WERI-Rb-1 (cell line): Measurements from ENCODE around the gene CHRNB2.

Experiments used
- DNase-seq: peaks from one replicate; pipeline ENCODE4 v3.0.0-alpha.2; 2020
- H3K27ac ChIP-seq: fragments of 250-450 bp; sonication (Bioruptor Pico); 2 replicates; pipeline ENCODE4 v1.5.1; 2020; ENCODE audit warnings: mild to moderate bottlenecking, moderate library complexity
- H3K27me3 ChIP-seq: fragments of 250-450 bp; sonication (Bioruptor Pico); 2 replicates; pipeline ENCODE4 v1.5.1; 2021; ENCODE audit warnings: mild to moderate bottlenecking, low read depth, moderate library complexity; ENCODE audit not compliant: insufficient read depth, severe bottlenecking
- H3K36me3 ChIP-seq: fragments of 250-450 bp; sonication (Bioruptor Pico); 2 replicates; pipeline ENCODE4 v1.5.1; 2020; ENCODE audit warnings: mild to moderate bottlenecking, moderate library complexity
- H3K4me3 ChIP-seq: 2 replicates; pipeline ENCODE4 v1.5.1; 2011; ENCODE audit warnings: low read depth, mild to moderate bottlenecking, control low read depth, low read length
- H3K9me3 ChIP-seq: fragments of 250-450 bp; sonication (Bioruptor Pico); 2 replicates; pipeline ENCODE4 v1.5.1; 2021; ENCODE audit warnings: mild to moderate bottlenecking, moderate library complexity; ENCODE audit not compliant: severe bottlenecking
- CTCF ChIP-seq: IDR thresholded peaks from 2 replicates; pipeline ENCODE4 v1.5.1; 2011; ENCODE audit warnings: low read depth, mild to moderate bottlenecking, control low read depth, inconsistent platforms, low read length

Gene CHRNB2

GRCh38 chr1:154546264-154547063 lies 21.1 kb upstream of the CHRNB2 start:
- TF ChIP-seq CTCF, result peak; percentile 99
- Histone ChIP-seq H3K27me3 (peaks cover 44% of the 10 kb centered on the region), H3K36me3 (peaks cover 30% of the 10 kb centered on the region), H3K27ac (no peak overlapping the region), H3K4me3 (no peak overlapping the region), H3K9me3 (no peaks in the 10 kb centered on the region)
- peak; percentile 91 for DNase-seq

- Histone ChIP-seq H3K36me3 (peaks cover 37% of the 10 kb centered on the region), H3K27ac (no peak overlapping the region), H3K27me3 (peaks cover 36% of the 10 kb centered on the region), H3K4me3 (no peak overlapping the region), H3K9me3 (no peaks in the 10 kb centered on the region)
- no peak for TF ChIP-seq CTCF
- no peak for DNase-seq
Measured at GRCh38 chr1:154547105-154547732, 20.4 kb upstream of the CHRNB2 start.

- Histone ChIP-seq H3K27ac (no peak overlapping the region), H3K27me3 (peaks cover 28% of the 10 kb centered on the region), H3K9me3 (no peaks in the 10 kb centered on the region), H3K4me3 (no peak overlapping the region), H3K36me3 (peaks cover 45% of the 10 kb centered on the region)
- no peak for DNase-seq
- no peak for TF ChIP-seq CTCF
Measured at GRCh38 chr1:154548028-154548427, 19.6 kb upstream of the CHRNB2 start.

- H3K27me3 ChIP-seq, result peaks cover 15% of the 10 kb centered on the region
- no peak for TF ChIP-seq CTCF
- no peak overlapping the region for H3K4me3 ChIP-seq
- peaks cover 58% of the 10 kb centered on the region for H3K36me3 ChIP-seq
- no peak for DNase-seq
- H3K9me3 ChIP-seq, result no peaks in the 10 kb centered on the region
- H3K27ac ChIP-seq, result no peak overlapping the region
Measured at GRCh38 chr1:154549202-154549770, 18.3 kb upstream of the CHRNB2 start.

GRCh38 chr1:154550070-154550469 lies 17.5 kb upstream of the CHRNB2 start:
- H3K9me3 ChIP-seq, result no peaks in the 10 kb centered on the region
- no peak overlapping the region for H3K4me3 ChIP-seq
- TF ChIP-seq CTCF, result no peak
- peaks cover 8% of the 10 kb centered on the region for H3K27me3 ChIP-seq
- no peak overlapping the region for H3K27ac ChIP-seq
- DNase-seq, result no peak
- H3K36me3 ChIP-seq, result peaks cover 66% of the 10 kb centered on the region
